GM23248 (cell line): Measurements from ENCODE around the gene GSAP.

Experiments
- EZH2 ChIP-seq: fragments of 200-600 bp; sonication (generic); IDR thresholded peaks from 2 replicates; pipeline ENCODE4 v1.6.1; 2018; ENCODE audit warnings: antibody characterized with exemption, mild to moderate bottlenecking; ENCODE audit not compliant: insufficient read depth, poor library complexity, severe bottlenecking
- EZH2phosphoT487 ChIP-seq: fragments of 200-600 bp; sonication (generic); IDR thresholded peaks from 2 replicates; pipeline ENCODE4 v1.6.1; 2018; ENCODE audit warnings: antibody characterized with exemption, moderate library complexity, mild to moderate bottlenecking, low read depth; ENCODE audit not compliant: insufficient read depth

- no peak for TF ChIP-seq EZH2
- TF ChIP-seq EZH2phosphoT487 = no peak
These were observed 10.4 kb upstream of the GSAP start for GRCh38 chr7:77426521-77427051.
